Tibial nerve (tissue), 4 donors: ENCODE data around the gene NXPH2. TPM values are rescaled to one million over a fixed set of nuclear protein-coding genes. Genes with fewer than 3 reads are reported as not detected.

Experiments used
- DNase-seq, 2 donors: peaks; one replicate each; pipeline ENCODE4 v3.0.0-alpha.2; 2019; ENCODE audit warnings: low spot score in 2 of 2
- H3K27ac ChIP-seq, 4 donors: fragments of 200-600 bp; sonication (generic) in 3 of 4; one replicate each; pipeline ENCODE4 v1.5.1; 2017 to 2019; ENCODE audit warnings: mild to moderate bottlenecking in 1 of 4
- H3K27me3 ChIP-seq, 2 donors: fragments of 200-600 bp; sonication (generic) in 1 of 2; one replicate each; pipeline versions ENCODE4 v1.5.1 to v1.6.0; 2017 to 2019
- H3K36me3 ChIP-seq, 3 donors: fragments of 200-600 bp; sonication (generic); one replicate each; pipeline ENCODE4 v1.5.1; 2018 to 2019
- H3K4me1 ChIP-seq, 4 donors: fragments of 200-600 bp; sonication (generic) in 3 of 4; one replicate each; pipeline ENCODE4 v1.5.1; 2017 to 2019
- H3K4me3 ChIP-seq, 4 donors: fragments of 200-600 bp; sonication (generic) in 3 of 4; one replicate each; pipeline ENCODE4 v1.5.1; 2017 to 2019; ENCODE audit warnings: mild to moderate bottlenecking in 1 of 4, moderate library complexity in 1 of 4
- H3K9me3 ChIP-seq, 4 donors: fragments of 200-600 bp; sonication (generic) in 3 of 4; one replicate each; pipeline ENCODE4 v1.5.1; 2017 to 2019
- CTCF ChIP-seq, 5 experiments: fragments of 200-600 bp in 3 of 5; fragments of 450-650 bp in 2 of 5; sonication (generic) in 3 of 5; IDR thresholded peaks; one replicate each; pipeline ENCODE4 v1.5.1; 2016 to 2019; ENCODE audit warnings: antibody characterized with exemption in 5 of 5, mild to moderate bottlenecking in 3 of 5, moderate library complexity in 2 of 5
- EP300 ChIP-seq, 2 donors: sonication (generic); formaldehyde crosslinking; IDR thresholded peaks; one replicate each; pipeline ENCODE4 v1.6.1; 2017; ENCODE audit warnings: antibody characterized with exemption in 2 of 2, mild to moderate bottlenecking in 1 of 2
- POLR2A ChIP-seq, 2 donors: fragments of 450-650 bp; IDR thresholded peaks; one replicate each; pipeline ENCODE4 v1.6.1; 2017; ENCODE audit warnings: antibody characterized with exemption in 2 of 2, mild to moderate bottlenecking in 2 of 2, moderate library complexity in 2 of 2
- WGBS, 2 donors: methylation state at CpG; one replicate each; pipeline ENCODE4 v1.1.5; 2018; 5-methylcytosine and 5-hydroxymethylcytosine counted together
- total RNA-seq, 4 donors: library from RNA; depleted of rRNA; stranded (reverse); fragments of >200 nt; gene quantifications; one replicate each; pipeline ENCODE4 v1.1.0, GENCODE V29; 2016

NXPH2 gene
- total RNA-seq, 4 donors from 2014 or later: not detected

- Histone ChIP-seq H3K4me1 (no peaks in the 10 kb centered on the region), H3K36me3 (no peaks in the 10 kb centered on the region), H3K4me3 (no peak overlapping the region), H3K9me3 (no peaks in the 10 kb centered on the region), H3K27ac (no peak overlapping the region), H3K27me3 (no peaks in the 10 kb centered on the region)
- 13 to 20% methylated on average over 1 of the region's 1 CpG for WGBS, 2 donors
- TF ChIP-seq POLR2A (IDR thresholded peaks at IDR 0.05) (no peak), EP300 (IDR thresholded peaks at IDR 0.05) (no peak), CTCF (IDR thresholded peaks at IDR 0.05) (no peak)
- DNase-seq: no peak
These were observed 38.4 kb upstream of the NXPH2 start for GRCh38 chr2:138818556-138818955.

GRCh38 chr2:138814123-138814898 lies 34.1 kb upstream of the NXPH2 start:
- Histone ChIP-seq H3K36me3 (no peaks in the 10 kb centered on the region), H3K27ac (no peak overlapping the region), H3K4me3 (no peak overlapping the region), H3K9me3 (no peaks in the 10 kb centered on the region), H3K4me1 (no peaks in the 10 kb centered on the region), H3K27me3 (no peaks in the 10 kb centered on the region)
- no peak for TF ChIP-seq POLR2A (IDR thresholded peaks at IDR 0.05)
- no peak for TF ChIP-seq EP300 (IDR thresholded peaks at IDR 0.05)
- TF ChIP-seq CTCF (IDR thresholded peaks at IDR 0.05): no peak
- 64 to 73% methylated on average over 4 of the region's 4 CpGs for WGBS, 2 donors
- DNase-seq: no peak

GRCh38 chr2:138811431-138811830 lies 31.2 kb upstream of the NXPH2 start:
- TF ChIP-seq POLR2A (IDR thresholded peaks at IDR 0.05): no peak
- no peak for TF ChIP-seq EP300 (IDR thresholded peaks at IDR 0.05)
- no peak for TF ChIP-seq CTCF (IDR thresholded peaks at IDR 0.05)
- Histone ChIP-seq H3K9me3 (no peaks in the 10 kb centered on the region), H3K36me3 (no peaks in the 10 kb centered on the region), H3K4me3 (no peak overlapping the region), H3K27me3 (no peaks in the 10 kb centered on the region), H3K4me1 (no peaks in the 10 kb centered on the region), H3K27ac (no peak overlapping the region)
- DNase-seq: no peak
- 84 to 86% methylated on average over 3 of the region's 3 CpGs for WGBS, 2 donors

GRCh38 chr2:138794724-138795123 lies 14.5 kb upstream of the NXPH2 start:
- H3K4me3 ChIP-seq: no peak overlapping the region
- H3K27ac ChIP-seq: no peak overlapping the region
- WGBS, 2 donors: 100% methylated on average over 2 of the region's 2 CpGs; no CpG with 5 or more reads in 1 of the 2 donors

More at GRCh38 chr2:138794724-138795123, 14.5 kb upstream of the NXPH2 start:
- no peak for TF ChIP-seq CTCF (IDR thresholded peaks at IDR 0.05)
- TF ChIP-seq EP300 (IDR thresholded peaks at IDR 0.05): no peak
- no peak for TF ChIP-seq POLR2A (IDR thresholded peaks at IDR 0.05)
- H3K36me3 ChIP-seq: no peaks in the 10 kb centered on the region
- H3K4me1 ChIP-seq: no peaks in the 10 kb centered on the region
- peaks cover 0 to 8% of the 10 kb centered on the region in 2 donors for H3K27me3 ChIP-seq
- DNase-seq: no peak
- H3K9me3 ChIP-seq: peaks cover 0 to 4% (median 2%) of the 10 kb centered on the region in 4 donors
